ENCODE results near the gene AKNA.

Gene AKNA

DNA sequence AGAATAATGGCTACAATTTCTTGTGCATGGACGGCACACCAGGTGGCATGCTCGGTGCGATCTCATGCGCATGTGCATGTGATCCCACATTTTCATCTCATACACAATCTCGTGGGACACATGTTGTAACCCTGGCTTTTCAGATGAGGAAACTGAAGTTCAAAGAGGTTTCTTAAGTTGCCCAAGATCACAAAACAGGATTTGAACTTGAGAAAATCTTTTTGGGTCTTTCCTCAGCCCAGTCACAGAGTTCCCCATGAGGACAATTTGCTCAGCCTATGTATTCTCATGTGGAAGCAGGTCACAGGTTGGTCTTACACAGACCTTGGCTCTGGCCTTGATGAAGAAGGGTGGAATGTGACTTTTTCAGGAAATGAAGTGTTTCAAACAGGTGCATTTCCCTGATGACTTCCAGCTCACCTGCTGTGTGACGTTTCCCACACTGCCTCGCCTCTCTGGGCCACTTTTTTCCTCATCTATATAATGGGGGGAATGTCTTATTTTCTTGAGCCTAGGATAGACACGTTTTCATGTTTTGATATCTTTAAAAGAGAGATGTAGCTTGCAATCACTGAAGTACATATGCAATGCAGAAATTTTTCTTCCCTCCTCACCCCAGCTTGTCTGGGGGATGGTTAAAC, 71.9 kb downstream of the AKNA start:
- no peak for DNase-seq

DNA sequence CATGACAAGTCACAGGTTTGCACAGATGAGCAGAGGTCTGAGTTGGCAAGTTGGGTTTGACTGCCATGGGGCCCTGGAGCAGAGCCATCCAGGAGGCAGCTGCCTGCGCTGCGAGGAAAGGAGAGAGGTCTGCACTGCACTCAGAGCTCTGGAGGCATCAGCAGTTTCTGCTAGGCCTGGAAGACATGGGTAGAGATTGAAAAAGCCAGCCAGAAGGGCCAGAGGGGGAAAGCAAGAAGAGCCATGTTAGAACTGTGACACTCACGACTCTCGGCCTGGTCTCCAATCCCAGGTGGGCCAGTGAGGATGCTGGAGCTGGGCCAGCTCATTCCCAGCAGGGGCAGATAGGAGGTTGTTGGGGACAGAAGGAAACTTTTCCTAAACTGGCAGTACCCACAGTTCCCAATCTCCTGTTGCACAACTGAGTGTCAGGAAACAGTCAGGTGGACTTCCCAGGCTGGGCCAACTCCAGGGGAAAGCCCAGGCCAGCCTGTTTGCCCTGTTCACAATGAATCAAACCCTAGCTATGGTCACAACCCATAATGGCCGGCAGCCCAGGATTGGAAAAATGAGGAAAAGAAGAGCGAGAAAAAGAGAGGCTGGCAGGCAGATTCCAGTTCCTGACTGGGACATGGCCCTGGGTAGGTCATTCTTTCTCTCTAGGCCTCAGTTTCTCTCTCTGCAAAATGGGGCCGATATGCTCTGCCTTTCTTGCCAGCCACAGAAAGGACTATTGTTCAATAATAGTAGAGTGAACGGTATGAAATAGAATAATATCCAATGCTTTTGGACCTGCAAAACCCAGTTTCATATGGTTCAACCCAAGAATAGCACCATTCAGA, 72.7 kb downstream of the AKNA start:
- no peak for DNase-seq

DNA sequence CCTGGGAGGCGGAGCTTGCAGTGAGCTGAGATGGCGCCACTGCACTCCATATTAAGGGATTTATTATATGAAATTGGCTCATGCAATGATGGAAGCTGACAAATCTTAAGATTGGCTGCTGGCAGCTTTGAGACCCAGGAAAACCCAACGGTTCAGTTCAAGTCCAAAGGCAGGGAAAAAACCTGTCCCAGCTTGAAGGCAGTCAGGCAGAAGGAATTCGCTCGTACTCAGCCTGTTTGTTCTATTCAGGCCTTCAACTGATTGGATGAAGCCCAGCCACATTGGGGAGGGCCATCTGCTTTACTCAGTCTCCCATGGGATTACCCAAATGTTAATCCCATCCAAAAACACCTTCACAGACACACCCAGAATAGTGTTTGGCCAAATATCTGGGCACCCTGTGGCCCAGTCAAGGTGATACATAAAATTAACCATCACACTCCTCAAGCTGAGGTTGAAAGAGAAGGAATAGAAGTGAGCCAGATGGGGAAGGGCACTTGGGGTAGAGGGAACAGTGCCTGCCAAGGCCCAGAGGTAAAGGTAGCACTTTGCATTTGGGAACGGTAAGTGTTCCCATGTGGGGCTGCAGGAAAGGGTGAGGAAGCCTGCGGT, 73.4 kb downstream of the AKNA start:
- DNase-seq = no peak

DNA sequence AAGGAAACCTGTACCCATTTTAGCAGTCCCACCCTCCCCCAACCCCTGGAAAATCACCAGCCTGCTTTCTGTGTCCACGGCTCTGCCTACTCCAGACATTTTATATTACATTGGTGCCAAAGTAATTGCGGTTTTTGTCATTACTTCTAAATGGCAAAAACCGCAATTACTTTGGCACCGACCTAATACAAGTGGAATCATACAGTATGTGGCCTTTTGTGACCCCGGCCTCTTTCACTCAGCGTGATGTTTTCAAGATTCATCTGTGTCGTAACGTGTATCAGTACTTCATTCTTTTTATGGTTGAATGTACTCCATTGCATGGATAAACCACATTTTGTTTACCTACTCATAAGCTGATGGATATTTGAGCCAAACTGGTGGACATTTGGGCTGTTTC, 74.6 kb downstream of the AKNA start:
- no peak for DNase-seq

DNA sequence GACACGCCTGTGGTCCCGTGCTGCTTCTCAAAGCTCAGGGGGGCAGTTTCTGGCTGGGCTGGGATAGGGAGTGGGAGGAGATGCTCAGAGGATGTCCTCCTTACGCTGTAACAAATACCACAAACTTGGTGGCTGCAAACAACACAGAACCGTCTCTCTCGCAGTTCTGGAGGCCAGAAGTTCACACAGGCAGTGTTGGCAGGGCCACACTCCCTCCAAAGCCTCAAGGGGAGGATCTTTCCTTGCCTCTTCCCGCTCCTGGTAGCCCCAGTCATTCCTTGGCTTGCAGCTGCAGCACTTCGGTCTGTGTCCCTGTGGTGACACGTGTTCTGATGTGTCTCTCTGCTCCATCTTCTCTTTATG, 75.3 kb downstream of the AKNA start:
- DNase-seq = no peak

DNA sequence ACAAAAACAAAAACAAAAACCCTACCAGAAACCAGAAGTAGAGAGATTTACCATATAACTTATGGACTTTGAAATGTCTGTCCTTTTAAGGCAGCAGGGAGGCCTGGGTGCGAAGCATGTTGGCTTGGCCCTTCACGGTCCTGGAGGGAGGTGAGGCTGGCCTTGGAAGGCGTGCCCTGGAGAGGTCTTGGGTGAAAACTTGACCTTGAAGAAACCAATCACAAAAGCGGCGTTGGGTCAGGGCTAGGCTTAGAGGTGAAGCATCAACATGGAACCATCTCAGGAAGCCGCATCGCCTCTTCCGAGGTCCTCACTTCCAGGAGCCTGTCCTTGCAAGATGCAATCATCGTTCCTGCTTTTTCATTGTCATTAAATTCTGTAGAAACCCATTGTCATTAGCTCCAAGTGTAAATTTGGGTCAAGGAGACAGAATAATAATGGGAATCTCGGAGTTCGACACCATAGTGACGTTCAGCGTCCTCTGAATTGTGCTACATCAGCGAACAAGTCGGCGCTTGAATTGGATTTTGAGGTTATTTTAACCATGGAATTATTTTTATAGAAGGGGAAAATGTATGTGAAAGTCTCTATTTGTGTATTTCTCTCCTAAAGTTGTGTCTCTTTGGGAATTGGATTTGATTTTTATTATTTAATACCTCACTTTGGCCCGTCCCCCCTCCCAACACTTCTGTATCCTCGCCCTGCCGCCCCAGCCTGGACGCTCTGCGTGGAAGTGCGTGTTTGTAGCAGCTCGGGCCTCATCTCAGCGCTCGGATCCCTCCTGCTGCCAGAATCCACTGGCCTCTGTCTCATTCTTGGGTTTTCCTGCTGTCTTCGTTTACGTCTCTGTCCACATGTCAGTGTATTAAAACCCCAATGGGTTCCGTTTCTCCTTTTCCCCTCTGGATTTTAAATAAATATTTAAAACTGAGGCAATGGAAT, 75.9 kb downstream of the AKNA start:
- DNase-seq = no peak

DNA sequence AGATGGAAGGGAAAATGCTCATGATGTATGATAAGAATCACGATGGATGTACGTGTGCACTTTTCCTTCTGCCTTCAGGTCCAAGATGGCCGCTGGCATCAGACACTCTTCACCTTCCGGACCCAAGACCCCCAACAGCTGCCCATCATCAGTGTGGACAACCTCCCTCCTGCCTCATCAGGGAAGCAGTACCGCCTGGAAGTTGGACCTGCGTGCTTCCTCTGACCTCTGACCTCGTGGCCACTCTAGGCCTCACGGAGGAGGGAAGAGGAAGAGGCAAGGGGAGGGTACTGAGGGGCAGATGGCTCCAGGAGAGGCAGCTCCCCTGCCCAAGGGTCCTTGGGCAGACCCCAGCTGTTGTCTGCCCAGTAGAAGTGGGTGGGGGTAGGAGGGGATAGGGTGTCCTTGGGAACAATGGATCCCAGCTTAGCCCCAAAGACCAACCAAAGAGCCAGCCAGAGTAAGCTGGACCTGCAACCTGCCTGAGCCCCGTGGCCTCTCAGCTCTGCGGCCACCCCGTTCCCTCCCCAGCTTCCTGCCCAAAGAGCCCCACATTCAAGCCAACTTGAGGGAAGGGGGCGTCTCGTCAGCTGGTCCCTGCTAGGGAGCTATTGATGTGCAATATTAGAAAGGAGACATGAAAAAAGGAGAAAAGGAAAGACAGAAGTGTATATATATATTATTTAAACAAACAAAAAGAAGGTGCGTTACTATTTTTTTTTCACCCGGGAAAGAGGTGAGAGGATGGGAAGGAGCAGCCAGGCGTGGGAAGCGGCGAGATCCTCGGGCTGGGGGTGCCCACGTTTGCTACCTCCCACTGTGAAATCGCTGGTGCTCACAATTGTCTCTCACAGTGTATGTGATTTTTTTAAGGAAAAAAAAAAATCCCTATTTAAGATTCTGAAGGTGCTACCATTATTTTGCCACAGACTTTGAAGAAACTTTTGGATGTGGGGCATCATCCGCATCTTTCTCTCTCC, 77.0 kb downstream of the AKNA start:
- no peak for DNase-seq

DNA sequence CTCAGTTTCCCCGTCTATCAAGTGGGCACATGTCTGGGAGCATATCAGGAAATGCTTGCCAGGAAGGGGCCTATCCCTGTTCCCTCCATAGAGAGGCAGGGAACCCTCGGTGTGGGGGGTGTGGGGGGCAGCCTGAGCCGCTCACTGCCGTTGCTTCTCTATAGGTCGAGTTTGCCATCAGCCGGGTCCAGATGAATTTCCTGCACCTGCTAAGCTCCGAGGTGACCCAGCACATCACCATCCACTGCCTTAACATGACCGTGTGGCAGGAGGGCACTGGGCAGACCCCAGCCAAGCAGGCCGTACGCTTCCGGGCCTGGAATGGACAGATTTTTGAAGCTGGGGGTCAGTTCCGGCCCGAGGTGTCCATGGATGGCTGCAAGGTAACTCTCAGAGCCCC, 78.7 kb downstream of the AKNA start:
- DNase-seq = no peak

DNA sequence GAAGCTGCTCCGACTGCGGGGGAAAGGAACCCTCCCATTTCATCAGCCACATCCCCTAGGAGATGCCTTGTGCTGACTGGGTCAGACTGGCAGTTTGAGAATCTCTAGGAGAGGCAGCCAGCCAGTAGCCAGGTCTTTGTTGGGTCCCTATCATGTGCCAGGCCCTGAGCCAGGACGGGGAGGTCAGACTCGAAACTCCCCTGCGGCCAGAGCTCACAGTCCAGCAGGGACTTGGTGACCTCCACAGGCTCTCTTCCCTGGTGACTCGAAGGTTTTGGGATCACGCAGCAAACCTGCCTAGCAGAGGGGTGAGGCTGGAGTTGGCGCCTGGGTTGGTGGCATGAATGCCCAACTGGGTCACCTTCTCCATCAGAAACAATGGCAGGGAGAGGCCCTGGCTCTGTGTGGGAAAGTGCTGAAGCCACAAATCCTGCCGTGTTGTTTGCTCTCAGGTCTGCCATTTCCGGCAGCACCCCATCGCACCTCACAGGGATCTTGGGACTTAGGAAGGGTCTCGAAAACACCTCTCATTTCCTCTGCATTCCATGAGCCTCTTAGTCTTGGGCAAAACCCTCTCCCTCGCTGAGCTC, 79.3 kb downstream of the AKNA start:
- no peak for DNase-seq

DNA sequence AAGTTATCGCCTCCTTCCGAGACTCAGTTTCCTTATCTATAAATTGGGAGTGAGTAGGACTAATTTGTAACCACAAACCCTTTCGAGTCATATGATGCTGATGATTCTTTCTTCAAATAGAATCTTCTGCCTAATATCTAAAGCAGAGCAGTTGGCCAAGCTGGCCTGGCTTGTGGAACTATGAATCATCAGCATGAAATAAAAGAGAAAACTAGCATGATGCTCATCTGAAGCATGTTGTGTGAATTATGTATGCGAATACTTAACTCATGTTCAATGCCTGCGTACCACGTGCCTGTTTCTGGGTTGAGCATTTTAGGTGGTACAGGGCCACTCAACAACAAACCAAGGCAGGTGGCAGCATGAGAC, 79.9 kb downstream of the AKNA start:
- DNase-seq = no peak

DNA sequence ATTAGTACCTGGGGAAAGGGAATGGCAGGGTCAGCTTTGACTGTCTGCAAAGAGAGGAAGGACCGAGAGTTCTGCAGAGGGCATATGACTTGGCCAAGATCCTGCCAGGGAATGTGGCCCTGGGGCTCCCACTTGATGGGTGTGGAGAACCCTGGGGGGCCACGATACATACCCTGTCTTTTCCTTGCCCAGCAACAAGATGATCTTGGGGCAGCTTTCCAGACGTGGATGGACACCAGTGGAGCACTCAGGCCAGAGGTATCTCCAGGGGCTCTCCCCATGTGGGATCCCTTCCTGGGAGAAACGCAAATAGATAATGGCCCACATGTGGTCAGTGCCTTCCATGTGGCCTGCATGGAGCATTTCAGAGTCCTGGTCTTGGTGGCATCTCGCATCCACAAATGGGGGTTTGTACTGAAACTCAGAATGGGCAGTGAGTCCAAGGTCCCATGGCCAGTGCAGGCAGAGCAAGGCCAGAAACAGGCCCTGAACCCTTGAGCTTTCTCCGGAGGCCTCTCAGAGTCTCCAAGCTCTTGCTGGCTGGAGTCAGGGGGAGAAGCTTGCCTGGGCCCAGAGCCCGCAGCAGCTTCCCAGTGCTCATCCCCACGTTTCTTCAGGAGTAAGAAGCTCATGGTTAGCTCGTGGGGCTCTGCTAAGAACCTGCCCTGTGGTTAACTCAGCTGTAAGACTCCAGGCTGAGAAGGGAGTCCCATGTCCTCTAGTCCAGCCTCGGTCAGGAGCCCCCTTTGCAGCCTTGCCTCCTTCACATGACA, 83.2 kb downstream of the AKNA start:
- no peak for DNase-seq

DNA sequence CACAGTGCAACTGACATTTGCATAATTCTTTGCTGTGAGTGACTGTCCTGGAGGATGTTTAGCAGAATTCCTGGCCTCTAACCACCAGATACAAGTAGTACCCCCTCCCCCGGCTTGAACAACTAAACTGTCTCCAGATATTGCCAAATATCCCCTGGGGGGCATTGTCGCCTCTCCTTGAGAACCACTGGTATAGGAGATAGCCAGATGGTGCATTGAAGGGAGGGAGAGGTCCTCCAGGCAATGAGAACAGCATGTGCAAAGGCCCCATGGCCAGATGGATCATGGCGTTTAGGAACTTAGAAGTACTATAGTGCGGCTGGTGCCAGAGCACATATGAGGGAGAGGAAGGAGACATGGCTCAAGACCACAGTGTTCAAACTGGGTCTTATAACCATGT, 83.8 kb downstream of the AKNA start:
- no peak for DNase-seq

DNA sequence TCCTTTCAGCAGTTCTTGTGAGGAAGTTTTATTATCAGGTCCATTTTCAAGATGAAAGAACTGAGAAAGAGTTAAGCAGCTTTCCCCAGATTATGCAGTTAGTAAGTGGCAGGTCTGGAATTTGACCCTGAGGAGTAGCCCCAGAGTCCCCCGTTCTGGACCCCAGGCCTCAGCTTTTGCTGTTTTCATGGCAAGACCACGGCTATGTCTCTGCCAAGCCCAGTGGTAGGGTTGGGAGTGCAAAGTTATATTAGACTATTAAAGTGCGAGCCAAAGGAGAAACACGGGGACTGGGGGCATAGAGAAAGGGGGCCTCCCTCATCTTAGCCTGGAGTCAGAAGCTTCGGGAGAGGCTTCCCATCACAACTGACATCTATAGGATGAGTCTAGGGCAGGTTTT, 84.2 kb downstream of the AKNA start:
- DNase-seq = no peak

DNA sequence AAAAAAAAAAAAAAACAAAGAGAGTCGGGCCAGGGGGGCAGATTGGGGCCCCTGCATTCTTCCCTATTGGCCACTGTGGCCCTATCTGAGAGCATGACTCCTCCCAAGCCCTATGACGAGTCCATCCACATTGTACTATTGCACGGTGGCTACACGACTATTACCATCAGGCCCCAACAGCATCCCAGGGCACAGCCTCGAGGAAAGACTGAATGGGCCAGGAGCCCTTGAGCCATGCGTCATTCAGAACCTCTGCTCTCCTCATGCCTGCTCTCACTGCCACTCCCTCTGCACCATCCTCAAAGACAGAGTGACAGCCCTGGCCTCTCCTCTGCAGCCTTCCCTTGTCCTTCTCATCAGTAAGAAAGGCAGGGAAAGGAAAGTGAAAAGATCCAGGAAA, 85.1 kb downstream of the AKNA start:
- no peak for DNase-seq

DNA sequence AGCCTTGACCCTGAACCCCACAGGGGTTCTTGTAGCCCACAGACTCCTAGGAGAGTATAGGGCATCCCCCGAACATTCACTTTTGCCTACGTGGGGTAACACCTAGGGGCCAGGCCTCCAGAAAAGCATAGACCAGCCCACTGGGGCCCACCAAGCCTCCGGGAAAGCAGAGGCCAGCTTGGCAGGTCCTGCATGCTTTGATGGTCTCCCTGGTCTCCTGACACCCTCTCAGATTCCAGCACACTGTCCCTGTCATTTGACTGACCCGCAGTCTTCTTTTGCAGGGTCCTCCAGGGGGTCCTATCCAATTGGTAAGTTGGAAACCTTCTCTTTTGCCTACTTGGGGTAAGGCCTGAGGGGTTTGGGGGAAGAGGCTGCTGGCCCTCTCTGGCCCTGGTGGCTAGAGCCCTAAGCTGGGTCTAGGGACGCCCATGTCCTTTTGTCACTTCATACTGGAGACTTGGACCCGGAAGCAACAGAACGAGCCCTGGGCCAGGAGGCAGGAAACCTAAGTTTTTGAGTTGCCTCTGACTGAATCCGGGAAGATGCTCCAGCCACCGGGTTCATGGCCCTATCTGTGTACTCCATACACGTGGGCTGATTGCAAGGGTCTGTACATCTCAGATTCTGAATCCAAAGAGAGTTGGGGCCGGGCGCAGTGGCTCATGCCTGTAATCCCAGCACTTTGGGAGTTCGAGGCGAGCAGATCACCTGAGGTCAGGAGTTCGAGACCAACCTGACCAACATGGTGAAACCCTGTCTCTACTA, 85.8 kb downstream of the AKNA start:
- no peak for DNase-seq

DNA sequence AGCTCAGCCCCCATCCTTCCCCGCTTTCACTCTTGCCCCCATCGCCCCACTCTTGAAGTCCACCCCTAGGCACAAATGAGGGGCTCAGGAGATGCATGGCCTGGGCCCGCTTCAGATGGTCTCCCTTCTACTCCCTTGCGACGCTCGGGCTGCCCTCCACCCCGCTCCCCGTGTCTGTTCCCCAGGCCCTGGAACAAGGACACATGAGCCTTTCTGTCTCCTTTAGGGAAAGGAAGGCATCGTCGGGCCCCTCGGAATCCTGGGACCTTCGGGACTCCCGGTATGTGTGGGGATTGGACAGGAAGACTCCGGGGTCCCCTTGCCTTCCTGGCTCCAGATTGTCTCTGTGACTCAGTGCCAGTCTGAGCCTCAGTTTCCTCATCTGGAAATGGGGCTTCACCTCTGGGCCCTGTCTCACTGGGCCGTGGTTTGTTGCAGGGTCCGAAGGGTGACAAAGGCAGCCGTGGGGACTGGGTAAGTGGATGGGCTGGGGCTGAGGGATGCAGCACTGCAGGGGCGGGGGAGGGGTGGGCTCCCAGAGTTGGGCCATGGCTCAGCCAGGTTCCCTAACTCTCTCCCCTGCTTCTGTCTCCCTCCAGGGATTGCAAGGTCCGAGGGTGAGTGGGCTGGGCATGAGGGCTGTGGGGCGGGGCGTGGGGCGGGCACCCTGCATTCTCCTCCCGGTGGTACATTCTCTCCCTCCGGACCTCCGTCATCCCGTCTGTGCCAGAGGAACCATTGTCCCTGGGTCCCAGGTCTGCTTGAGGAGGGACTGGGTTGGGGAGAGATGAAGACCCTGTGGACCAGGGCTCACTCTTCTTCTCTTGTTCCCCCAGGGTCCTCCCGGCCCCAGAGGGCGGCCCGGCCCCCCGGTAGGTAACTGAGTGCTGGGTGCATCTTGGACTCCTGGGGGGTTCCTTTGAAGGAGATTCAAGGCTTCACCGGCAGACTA, 86.7 kb downstream of the AKNA start:
- no peak for DNase-seq

DNA sequence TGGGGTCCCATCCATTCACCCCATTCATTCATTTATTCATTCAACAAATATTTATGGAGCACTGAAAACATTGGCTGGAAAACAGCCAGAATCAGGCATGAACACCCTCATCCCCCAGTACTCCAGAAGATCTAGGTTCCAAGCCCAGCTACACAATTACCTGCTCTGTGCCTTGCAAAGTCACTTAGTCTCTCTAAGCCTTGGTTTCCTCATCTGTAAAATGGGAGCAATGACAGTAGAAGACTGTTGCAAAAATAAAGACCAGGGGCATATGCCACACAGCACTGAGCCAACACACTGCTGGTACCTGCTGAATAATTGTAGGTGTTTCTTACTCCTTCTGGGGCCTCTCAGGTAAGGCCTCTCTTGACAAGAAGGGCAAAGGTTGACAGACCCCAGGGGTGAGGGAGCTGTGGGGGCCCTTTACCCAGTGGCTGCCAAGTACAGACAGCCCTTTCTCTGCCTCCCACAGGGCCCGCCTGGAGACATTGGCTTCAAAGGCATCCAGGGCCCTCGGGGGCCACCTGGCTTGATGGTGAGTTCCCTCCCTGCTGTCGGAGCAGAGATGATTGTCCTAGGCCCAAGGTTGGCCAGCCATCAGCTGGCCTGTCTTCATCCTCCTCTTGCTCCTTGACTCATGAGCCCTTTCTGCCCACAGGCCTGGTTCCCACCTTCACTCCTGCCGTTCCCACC, 87.5 kb downstream of the AKNA start:
- DNase-seq = no peak

Data from stimulated activated CD4-positive, alpha-beta T cell treated with anti-CD3 and anti-CD28 coated beads, Interleukin-12 subunit alpha, Interleukin-12 subunit beta, amount 100 ng/mL, for 4 hours (primary cell).